MG63 (cell line): ENCODE measurements around the gene ARHGDIB. TPM values are rescaled to one million over a fixed set of nuclear protein-coding genes. Genes with fewer than 3 reads are reported as not detected.

Experiments
- DNase-seq: peaks from one replicate; pipeline ENCODE4 v3.0.0-alpha.2; 2020
- H3K27me3 ChIP-seq: fragments of 250-450 bp; sonication (Bioruptor Pico); 2 replicates; pipeline ENCODE4 v1.5.1; 2020; ENCODE audit warnings: mild to moderate bottlenecking, moderate library complexity
- H3K36me3 ChIP-seq: fragments of 250-450 bp; sonication (Bioruptor Pico); 2 replicates; pipeline ENCODE4 v1.5.1; 2020; ENCODE audit warnings: mild to moderate bottlenecking, moderate library complexity
- H3K4me3 ChIP-seq: fragments of 250-450 bp; sonication (Bioruptor Pico); 2 replicates; pipeline ENCODE4 v1.5.1; 2020; ENCODE audit warnings: mild to moderate bottlenecking, moderate library complexity
- H3K9me3 ChIP-seq: fragments of 250-450 bp; sonication (Bioruptor Pico); 2 replicates; pipeline ENCODE4 v1.5.1; 2020; ENCODE audit warnings: mild to moderate bottlenecking, moderate library complexity
- total RNA-seq: library from RNA; depleted of rRNA; stranded (reverse); fragments of >200 nt; shearing (Covaris generic); gene quantifications from 2 replicates; pipeline ENCODE4 v1.2.3, GENCODE V29; 2014; ENCODE audit warnings: low replicate concordance; rRNA removed

The ARHGDIB gene
- total RNA-seq, 1 experiment from 2014 or later, result 4.3 TPM

GRCh38 chr12:14900521-14901227 is 60.7 kb downstream of the ARHGDIB start:
- Histone ChIP-seq H3K4me3 (no peak overlapping the region), H3K9me3 (no peaks in the 10 kb centered on the region), H3K27me3 (no peaks in the 10 kb centered on the region), H3K36me3 (no peaks in the 10 kb centered on the region)
- no peak for DNase-seq

DNA sequence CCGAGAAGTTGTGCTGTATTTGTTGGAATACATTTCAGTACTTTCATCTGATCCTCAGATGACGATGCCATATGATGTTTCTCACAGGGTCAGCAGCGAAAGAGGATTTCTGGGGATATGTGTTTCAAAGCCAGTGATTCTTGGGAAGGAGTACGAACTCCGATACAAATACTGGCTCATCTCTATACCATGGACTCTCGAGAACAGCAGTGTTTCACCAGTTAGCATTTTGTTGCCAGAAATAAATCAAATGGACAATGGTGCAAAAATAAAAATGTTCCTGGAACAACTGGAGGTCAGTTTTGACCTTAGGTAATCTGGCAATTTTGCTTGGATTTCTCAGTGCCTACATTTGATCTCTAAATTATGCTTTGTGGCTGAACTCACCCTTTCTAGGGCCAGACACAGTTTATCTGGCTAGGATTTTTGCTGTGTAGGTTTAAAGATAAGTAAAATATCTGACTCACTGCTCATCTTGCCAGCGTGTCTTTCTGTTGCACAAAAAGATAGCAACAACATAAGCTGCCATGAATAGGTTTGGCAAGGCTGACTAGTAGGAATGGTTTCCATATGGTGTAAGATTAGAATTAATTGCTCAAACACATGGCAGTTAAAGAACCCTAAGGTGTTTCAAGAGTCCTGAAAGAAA is 64.8 kb downstream of the ARHGDIB start:
- no peak overlapping the region for H3K4me3 ChIP-seq

DNA sequence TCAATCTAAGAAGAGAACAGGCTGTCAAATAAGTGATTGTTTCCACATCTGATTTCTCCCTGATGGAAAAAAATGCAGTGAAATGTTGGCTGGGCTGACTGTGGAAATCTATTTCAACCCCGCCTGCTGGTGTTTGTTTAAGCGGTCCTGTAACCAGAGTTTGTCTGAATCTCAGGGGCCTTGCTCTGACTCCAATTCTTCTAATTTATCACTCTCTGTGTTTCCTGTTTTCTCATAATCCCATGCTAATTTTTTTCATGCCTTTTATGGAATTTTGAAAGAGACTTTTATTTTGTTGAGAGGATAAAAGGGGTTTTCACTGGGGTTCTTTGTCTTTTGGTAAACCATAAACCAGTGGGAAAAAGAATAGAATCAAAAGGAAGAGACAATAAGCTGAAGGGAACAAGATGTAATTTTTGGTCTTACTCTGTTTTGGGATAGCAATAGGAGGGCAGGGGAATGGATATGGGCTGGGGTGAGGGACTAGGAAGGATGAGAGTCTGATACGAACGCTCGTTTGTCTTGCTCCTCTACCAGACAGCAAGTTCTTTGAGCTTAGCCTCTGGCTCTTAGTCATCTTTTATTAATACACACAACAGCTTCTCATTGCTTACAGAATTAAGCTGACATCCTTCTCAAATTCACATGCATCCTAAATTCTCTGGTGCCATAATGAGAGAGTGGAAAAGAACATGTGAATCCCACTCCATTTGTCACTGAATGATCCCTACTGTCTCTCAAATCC is 67.7 kb downstream of the ARHGDIB start:
- H3K4me3 ChIP-seq, result no peak overlapping the region
- DNase-seq, result no peak
- no peaks in the 10 kb centered on the region; the same call in 1 of the 2 replicates for H3K27me3 ChIP-seq
- no peaks in the 10 kb centered on the region for H3K9me3 ChIP-seq
- no peaks in the 10 kb centered on the region for H3K36me3 ChIP-seq

More for the DNA sequence above, 64.8 kb downstream of the ARHGDIB start:
- Histone ChIP-seq H3K27me3 (no peaks in the 10 kb centered on the region), H3K36me3 (no peaks in the 10 kb centered on the region), H3K9me3 (no peaks in the 10 kb centered on the region)
- peak; percentile 58 for DNase-seq

- Histone ChIP-seq H3K9me3 (no peaks in the 10 kb centered on the region), H3K36me3 (no peaks in the 10 kb centered on the region), H3K4me3 (no peak overlapping the region), H3K27me3 (no peaks in the 10 kb centered on the region; the same call in 1 of the 2 replicates)
- no peak for DNase-seq
Measured at GRCh38 chr12:14892726-14893505, 68.5 kb downstream of the ARHGDIB start.

Other genes starting within 250 kb of the ARHGDIB start
- gene WBP11, start 158.1 kb downstream of the ARHGDIB start, total RNA-seq, result 9.0 and 12.8 TPM in 2 replicates
- gene C12orf60, start 157.9 kb downstream of the ARHGDIB start, total RNA-seq, result 0.42 and 2.2 TPM in 2 replicates
- gene SMCO3, start 147.4 kb downstream of the ARHGDIB start, total RNA-seq, result not detected in 2 replicates
- not detected in 2 replicates for gene ART4, start 118.1 kb downstream of the ARHGDIB start, total RNA-seq
- gene MGP, start 75.7 kb downstream of the ARHGDIB start, total RNA-seq, result 0.69 and 0.72 TPM in 2 replicates
- gene ERP27, start 23.1 kb downstream of the ARHGDIB start, total RNA-seq, result not detected in 2 replicates
- not detected in 2 replicates for gene PDE6H, start 11.4 kb upstream of the ARHGDIB start, total RNA-seq